ENCODE measurements around the gene NCF1. TPM values are rescaled to one million over a fixed set of nuclear protein-coding genes. Genes with fewer than 3 reads are reported as not detected.
"Not testable (repeated sequence)": the region's sequence is repeated elsewhere in the genome, so short reads cannot be mapped to it uniquely, and the experiment has no call there.

NCF1 gene
- total RNA-seq (10 to 100 TPM in 2 of 9 donors, 1 to 10 TPM in 6, under 1 TPM in 1; 0.76 to 23.5 (median 2.1) TPM), polyA plus RNA-seq (1 to 10 TPM in 1 of 2 donors, under 1 TPM in 1; 0.99 to 1.0 TPM)
- long read RNA-seq, donor 1, partial matches to known transcripts: 1 of 2 reads
- long read RNA-seq, donor 1, other reads (novel, unspliced or antisense): 0 of 2 reads
- long read RNA-seq, donor 2, partial matches to known transcripts: 0 of 2 reads
- long read RNA-seq, donor 2, other reads (novel, unspliced or antisense): 2 of 2 reads
- long read RNA-seq, donor 3, partial matches to known transcripts: 1 of 3 reads
- long read RNA-seq, donor 3, other reads (novel, unspliced or antisense): 1 of 3 reads

DNA sequence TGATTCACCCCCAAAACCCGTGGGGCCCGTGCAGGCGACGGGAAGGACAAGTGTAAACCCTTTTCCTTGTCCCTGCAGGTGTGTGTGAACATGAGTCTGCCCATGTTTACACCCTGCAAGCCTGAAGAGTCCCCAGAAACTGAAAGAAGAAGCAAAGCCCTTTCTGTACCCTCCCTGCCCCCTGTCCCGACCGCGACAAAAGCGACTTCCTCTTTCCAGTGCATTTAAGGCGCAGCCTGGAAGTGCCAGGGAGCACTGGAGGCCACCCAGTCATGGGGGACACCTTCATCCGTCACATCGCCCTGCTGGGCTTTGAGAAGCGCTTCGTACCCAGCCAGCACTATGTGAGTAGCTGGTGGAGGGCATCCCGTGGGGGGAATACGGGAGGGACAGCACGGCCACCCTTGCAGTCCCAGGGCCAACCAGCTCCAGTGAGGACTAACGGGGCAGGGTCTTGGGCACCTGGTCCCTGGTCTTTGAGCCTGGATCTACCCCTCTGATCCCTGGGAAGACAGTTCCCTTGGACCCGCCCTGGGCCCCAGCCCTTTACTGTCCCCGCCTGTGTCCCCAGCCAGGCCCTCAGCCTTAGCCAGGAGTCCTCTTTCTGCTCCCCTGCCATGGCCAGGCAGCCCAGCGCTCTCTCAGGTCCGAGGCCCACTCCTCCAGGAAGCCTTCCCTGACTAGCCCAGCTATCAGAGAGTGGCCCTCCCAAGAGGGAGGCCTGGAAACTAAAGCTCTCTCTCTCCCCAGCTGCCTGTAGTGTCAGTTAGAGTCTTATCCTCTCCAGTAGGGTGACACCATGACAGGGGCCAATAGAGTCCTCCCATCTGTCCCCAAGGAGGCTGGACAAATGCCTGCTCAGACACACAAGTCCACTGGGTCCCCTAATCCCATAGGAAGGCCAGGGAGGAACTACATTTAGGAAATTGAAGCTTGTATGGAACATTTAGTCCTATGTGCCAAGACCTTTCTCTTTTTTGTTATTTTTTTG, at the start of gene NCF1:
NCF1 (plus strand) TSS at position 252 of the 991 bp plus-strand sequence; CDS start at position 273, 21 bp downstream.
- H3K36me3 ChIP-seq: not testable (repeated sequence)
- no CpG with 5 or more reads among the region's 21 CpGs for WGBS, 4 donors
- peak; percentile 41 to 84 (median 72) for ATAC-seq

DNA sequence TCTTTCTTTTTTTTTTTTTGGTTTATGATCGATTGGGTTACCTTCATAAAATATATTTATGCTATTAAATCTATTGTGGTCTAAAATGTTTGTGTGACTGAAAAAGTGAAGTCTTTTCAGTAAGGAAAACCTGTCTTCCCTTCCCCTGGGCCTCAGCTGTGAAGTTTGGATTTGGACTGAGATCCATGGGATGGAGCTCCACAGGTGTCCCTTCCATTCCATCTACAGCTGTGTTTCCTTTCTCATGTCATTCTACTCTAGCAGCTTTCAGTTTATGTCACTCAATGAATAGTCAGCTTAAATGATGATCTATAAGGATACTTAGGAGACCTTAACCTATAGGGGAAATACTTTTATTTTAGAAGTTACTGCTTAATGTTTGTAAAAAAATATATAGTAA, 48.0 kb upstream of the NCF1 start:
- H3K4me3 ChIP-seq: no peak overlapping the region
- intact Hi-C loops (cut with DNase I): loop anchor here in 1 of 10 donors (2.0 kb wide), 1 partner anchor 25 kb away; no protein-coding TSS in a partner anchor

More for the DNA sequence above, at the start of gene NCF1:
- H3K4me1 ChIP-seq; H3K4me3 ChIP-seq; DNase-seq; H3K27ac ChIP-seq; intact Hi-C loops (cut with DNase I); H3K27me3 ChIP-seq; H3K9me3 ChIP-seq: not testable (repeated sequence)

DNA sequence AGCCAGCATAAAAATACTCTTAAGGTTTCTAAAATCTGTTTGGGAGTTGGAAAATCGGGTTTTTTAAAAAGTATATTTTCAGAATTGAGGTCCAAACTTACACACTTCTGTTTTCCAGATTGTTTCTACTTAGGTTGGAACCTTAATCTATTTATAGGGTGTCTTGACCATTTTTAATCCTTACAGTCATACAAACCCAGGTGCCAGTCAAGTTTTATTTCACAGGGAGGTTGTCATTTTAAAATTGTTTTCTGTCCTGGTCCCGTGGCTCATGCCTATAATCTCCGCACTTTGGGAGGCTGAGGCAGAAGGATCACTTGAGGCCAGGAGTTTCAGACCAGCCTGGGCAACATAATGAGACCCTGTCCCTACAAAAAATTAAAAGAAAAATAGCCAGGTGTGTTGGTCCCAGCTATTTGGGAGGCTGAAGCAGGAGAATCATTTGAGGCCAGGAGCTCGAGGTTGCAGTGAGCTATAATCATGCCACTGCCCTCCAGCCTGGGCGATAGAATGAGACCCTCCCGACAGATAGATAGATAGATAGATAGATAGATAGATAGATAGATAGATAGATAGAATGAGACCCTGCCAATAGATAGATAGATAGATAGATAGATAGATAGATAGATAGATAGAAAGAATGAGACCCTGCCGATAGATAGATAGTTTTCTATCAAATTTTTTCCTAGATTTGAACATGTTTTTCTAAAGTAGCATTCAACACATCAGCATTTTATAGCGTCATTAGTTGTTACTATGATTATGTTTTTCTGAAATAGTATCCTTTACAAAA, 47.3 kb upstream of the NCF1 start:
- Histone ChIP-seq H3K27ac (no peak overlapping the region), H3K27me3 (no peaks in the 10 kb centered on the region), H3K9me3 (no peaks in the 10 kb centered on the region), H3K4me1 (peaks cover 0 to 9% (median 0%) of the 10 kb centered on the region in 12 donors), H3K36me3 (peaks cover 0 to 50% (median 31%) of the 10 kb centered on the region in 9 donors), H3K4me3 (no peak overlapping the region)
- ATAC-seq: no peak
- TF ChIP-seq, protein P1, sequence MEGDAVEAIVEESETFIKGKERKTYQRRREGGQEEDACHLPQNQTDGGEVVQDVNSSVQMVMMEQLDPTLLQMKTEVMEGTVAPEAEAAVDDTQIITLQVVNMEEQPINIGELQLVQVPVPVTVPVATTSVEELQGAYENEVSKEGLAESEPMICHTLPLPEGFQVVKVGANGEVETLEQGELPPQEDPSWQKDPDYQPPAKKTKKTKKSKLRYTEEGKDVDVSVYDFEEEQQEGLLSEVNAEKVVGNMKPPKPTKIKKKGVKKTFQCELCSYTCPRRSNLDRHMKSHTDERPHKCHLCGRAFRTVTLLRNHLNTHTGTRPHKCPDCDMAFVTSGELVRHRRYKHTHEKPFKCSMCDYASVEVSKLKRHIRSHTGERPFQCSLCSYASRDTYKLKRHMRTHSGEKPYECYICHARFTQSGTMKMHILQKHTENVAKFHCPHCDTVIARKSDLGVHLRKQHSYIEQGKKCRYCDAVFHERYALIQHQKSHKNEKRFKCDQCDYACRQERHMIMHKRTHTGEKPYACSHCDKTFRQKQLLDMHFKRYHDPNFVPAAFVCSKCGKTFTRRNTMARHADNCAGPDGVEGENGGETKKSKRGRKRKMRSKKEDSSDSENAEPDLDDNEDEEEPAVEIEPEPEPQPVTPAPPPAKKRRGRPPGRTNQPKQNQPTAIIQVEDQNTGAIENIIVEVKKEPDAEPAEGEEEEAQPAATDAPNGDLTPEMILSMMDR (IDR thresholded peaks at IDR 0.05): no peak
- TF ChIP-seq POLR2A (IDR thresholded peaks at IDR 0.05): no peak
- intact Hi-C loops (cut with DNase I): loop anchor here in 1 of 10 donors (2.0 kb wide), 1 partner anchor 26 kb away; no protein-coding TSS in a partner anchor
- 86 to 92% (median 92%) methylated on average over 8 of the region's 8 CpGs for WGBS, 4 donors
- DNase-seq: no peak

More for the DNA sequence above, 48.0 kb upstream of the NCF1 start:
- no peaks in the 10 kb centered on the region for H3K27me3 ChIP-seq
- H3K36me3 ChIP-seq: peaks cover 0 to 55% (median 37%) of the 10 kb centered on the region in 9 donors
- peaks cover 0 to 9% (median 0%) of the 10 kb centered on the region in 12 donors for H3K4me1 ChIP-seq
- 86 to 97% (median 95%) methylated on average over 1 of the region's 1 CpG for WGBS, 4 donors
- no peaks in the 10 kb centered on the region for H3K9me3 ChIP-seq
- H3K27ac ChIP-seq: no peak overlapping the region
- TF ChIP-seq POLR2A (IDR thresholded peaks at IDR 0.05): no peak
- TF ChIP-seq, protein P1 (IDR thresholded peaks at IDR 0.05): no peak
- DNase-seq (no peak), ATAC-seq (no peak)

DNA sequence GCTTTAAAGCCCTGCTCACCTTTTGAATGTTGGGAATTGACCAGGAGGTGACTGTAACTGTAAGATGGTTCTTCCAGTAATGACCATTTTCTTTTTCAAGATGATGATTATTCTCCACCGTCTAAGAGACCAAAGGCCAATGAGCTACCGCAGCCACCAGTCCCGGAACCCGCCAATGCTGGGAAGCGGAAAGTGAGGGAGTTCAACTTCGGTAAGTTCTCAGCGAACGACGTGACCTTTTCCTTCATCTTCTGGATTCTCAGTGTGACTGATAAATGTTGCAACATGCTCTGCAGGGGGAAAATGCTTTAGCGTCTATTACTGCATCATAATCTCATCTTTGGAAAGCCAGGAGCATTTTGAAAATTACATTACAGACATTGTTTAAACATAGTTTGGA, 45.1 kb upstream of the NCF1 start:
- H3K27me3 ChIP-seq; H3K27ac ChIP-seq; DNase-seq; H3K9me3 ChIP-seq; H3K4me1 ChIP-seq; H3K4me3 ChIP-seq; intact Hi-C loops (cut with DNase I): not testable (repeated sequence)
- WGBS, 4 donors: no CpG with 5 or more reads among the region's 10 CpGs
- peaks cover 0 to 46% (median 15%) of the 10 kb centered on the region in 9 donors for H3K36me3 ChIP-seq
- ATAC-seq: peak in 1 of 4 donors; percentile 42

DNA sequence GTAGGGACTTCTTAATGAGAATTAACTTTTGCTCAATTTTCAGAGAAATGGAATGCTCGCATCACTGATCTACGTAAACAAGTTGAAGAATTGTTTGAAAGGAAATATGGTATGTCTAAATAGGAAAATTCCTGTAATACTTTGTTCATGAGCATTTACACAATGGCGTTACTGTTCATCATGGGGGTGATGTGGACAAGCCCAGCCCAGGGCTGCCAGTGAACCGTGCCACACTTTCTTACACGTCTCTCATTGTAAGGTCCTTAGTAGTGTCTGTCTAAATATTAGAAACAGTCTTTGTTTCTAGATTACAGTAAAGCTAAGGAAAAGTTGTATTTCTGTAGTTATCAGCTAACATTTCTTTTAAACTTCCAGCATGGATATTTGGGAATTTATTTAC, 43.6 kb upstream of the NCF1 start:
- intact Hi-C loops (cut with DNase I); H3K27me3 ChIP-seq; H3K27ac ChIP-seq; H3K9me3 ChIP-seq; H3K4me3 ChIP-seq; H3K4me1 ChIP-seq; ATAC-seq; DNase-seq: not testable (repeated sequence)
- H3K36me3 ChIP-seq: peaks cover 0 to 41% (median 10%) of the 10 kb centered on the region in 9 donors
- WGBS, 4 donors: no CpG with 5 or more reads among the region's 5 CpGs

DNA sequence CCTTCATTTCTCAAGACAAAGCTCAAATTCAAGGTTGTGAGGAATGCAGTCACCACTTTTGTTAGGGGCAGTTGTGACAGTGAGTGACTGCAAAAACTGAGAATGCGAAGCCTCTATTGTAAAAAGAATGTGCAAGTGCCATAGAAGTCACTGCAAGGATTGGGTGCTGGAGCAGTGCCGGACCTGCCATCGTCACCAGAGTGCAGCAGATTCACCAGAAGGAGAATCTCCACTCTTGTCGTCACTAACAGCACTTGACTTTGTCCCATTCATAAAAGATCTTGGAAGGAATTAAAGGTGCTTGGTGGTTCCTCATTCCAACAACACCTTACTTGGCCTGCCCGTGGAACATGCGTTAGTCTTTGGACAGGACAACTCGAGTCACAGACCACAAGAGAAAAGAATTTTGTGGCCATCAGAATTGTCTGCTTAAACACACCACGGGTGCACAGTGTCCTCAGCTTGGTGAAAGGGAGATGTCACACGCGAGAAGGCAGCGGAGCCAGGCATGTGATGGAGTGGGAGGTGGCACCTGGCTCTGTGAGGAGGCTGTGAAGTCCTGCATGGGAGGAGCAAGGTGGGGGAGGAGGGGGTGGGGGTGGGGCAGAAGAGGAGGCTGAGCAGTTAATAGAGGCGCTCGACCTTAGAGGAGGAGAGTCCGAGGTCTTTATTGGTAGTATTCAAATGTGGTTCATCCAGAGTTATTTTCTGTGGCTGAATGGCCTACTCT, 33.7 kb upstream of the NCF1 start:
- H3K4me1 ChIP-seq; H3K4me3 ChIP-seq; DNase-seq; H3K27me3 ChIP-seq; ATAC-seq; H3K27ac ChIP-seq; H3K9me3 ChIP-seq; H3K36me3 ChIP-seq; intact Hi-C loops (cut with DNase I): not testable (repeated sequence)
- no CpG with 5 or more reads among the region's 14 CpGs for WGBS, 4 donors

DNA sequence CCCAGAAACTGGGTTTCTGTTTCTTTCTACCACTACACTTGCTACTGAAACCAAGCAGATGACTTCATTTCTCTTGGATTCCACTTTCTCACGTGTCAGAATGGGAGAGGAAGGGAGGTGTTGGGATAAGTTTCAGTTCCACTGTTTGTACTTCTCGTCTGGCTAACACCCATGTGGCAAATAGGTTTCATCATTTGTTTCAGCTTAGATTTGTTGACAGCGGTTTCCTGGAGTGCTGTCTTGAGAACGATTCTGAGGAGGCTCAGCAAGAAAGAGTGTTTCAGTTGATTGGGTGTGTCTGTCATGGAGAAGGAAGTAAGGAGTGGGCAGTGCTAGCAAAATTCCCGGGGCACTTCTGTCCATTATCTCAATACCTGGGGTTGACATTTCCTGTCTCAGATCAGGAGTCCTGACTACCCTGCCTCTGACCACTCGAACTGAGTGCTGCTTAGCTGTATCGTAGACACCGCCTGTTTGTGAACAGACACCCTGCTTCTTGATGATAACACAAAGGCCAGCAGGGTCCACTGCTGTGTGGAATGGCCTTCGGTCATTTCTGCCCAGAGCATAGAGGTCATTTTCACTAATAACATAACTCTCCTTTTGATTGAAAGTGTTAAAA, 29.8 kb upstream of the NCF1 start:
- intact Hi-C loops (cut with DNase I); H3K36me3 ChIP-seq; H3K27me3 ChIP-seq; H3K4me1 ChIP-seq; H3K27ac ChIP-seq; H3K9me3 ChIP-seq; DNase-seq; H3K4me3 ChIP-seq: not testable (repeated sequence)
- WGBS, 4 donors: no CpG with 5 or more reads among the region's 9 CpGs
- peak; percentile 66 to 92 (median 86) for ATAC-seq
